ENCODE measurements around the gene HYAL3. TPM values are rescaled to one million over a fixed set of nuclear protein-coding genes. Genes with fewer than 3 reads are reported as not detected.

HYAL3 gene
- total RNA-seq, 4 donors from 2014 or later = 2.4 to 8.8 (median 4.0) TPM

DNA sequence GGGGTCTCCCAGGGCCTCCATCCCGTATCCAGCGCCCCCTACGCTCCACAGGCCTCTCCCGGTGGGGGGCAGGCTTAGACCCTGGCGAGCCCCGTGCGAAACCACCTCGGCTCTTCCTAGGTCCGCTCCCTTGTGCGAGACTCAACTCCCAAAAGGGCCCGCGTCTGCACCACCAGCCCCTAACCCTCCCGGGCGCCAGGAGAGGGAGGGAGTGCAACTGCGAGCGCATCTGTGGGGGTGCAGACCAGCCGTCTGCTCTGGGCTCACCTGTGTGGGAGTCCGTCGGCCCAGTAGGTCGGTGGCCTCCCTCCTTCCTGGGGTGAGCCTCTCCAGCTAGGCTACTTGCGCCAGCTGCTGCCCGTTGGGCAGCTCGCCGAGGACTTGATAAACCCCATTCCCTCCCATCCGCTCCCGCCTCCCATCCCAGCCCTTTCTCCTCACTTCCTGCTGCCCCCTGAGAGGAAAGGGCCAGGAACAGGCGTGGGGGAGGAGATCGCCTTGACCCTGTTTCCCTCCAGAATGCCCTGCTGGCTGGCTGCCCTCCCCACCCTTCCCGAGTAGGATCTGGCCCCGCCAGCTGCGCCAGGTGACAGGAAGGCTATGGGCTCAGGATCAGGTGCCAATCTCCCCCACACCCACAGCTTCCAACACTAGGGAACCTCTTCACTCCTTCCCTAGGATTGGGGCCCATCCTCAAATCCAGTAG, 23.3 kb upstream of the HYAL3 start, which contains the start of gene HYAL2:
TSS of gene HYAL2 (minus strand) at position 360 of the 706 bp plus-strand sequence. CDS start 2,256 bp downstream, outside the sequence.
- peak within 1 kb of the TSS; percentile 51 to 89 for H3K4me3 ChIP-seq
- peak; percentile 2 for ATAC-seq
- 44% methylated on average over 3 of the region's 31 CpGs; no CpG with 5 or more reads in 1 of the 2 donors for WGBS, 2 donors (ENCODE audit: low coverage in 1 of 2)
- H3K4me1 ChIP-seq = peaks cover 0 to 93% (median 46%) of the 10 kb centered on the region in 3 donors
- H3K27ac ChIP-seq = peak within 1 kb of the TSS; percentile 61 to 97 (median 95)
- TF ChIP-seq, protein P1, sequence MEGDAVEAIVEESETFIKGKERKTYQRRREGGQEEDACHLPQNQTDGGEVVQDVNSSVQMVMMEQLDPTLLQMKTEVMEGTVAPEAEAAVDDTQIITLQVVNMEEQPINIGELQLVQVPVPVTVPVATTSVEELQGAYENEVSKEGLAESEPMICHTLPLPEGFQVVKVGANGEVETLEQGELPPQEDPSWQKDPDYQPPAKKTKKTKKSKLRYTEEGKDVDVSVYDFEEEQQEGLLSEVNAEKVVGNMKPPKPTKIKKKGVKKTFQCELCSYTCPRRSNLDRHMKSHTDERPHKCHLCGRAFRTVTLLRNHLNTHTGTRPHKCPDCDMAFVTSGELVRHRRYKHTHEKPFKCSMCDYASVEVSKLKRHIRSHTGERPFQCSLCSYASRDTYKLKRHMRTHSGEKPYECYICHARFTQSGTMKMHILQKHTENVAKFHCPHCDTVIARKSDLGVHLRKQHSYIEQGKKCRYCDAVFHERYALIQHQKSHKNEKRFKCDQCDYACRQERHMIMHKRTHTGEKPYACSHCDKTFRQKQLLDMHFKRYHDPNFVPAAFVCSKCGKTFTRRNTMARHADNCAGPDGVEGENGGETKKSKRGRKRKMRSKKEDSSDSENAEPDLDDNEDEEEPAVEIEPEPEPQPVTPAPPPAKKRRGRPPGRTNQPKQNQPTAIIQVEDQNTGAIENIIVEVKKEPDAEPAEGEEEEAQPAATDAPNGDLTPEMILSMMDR (IDR thresholded peaks at IDR 0.05) = no peak
- peak; percentile 36 for TF ChIP-seq POLR2AphosphoS5 (IDR thresholded peaks at IDR 0.05)
- no peak for TF ChIP-seq EP300 (IDR thresholded peaks at IDR 0.05)
- peak in 1 of 2 donors; percentile 19 for TF ChIP-seq POLR2A (IDR thresholded peaks at IDR 0.05)
- H3K27me3 ChIP-seq = no peaks in the 10 kb centered on the region
- H3K9me3 ChIP-seq = no peaks in the 10 kb centered on the region
- H3K36me3 ChIP-seq = peaks cover 0 to 43% of the 10 kb centered on the region in 2 donors

DNA sequence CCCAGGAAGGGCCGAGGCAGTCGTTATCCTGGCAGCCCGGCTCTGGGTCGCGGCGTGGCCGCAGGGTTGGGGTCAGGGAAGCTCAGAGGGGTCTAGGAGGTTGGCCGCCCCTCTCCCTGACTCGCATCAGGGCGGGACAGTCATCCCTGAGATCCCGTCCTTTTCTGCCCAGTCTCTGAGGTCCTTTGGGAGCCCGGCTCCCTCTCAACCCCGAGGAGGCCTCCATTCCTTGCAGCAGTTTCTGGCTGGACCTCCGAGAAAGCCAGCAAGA, 22.8 kb upstream of the HYAL3 start:
- Histone ChIP-seq H3K27ac (peak overlapping the region; percentile 36 to 97 (median 95)), H3K4me3 (peak overlapping the region; percentile 51 to 89), H3K9me3 (no peaks in the 10 kb centered on the region), H3K27me3 (no peaks in the 10 kb centered on the region), H3K36me3 (peaks cover 0 to 48% of the 10 kb centered on the region in 2 donors), H3K4me1 (peaks cover 0 to 93% (median 46%) of the 10 kb centered on the region in 3 donors)
- no peak for ATAC-seq
- 10% methylated on average over 2 of the region's 14 CpGs; no CpG with 5 or more reads in 1 of the 2 donors for WGBS, 2 donors (ENCODE audit: low coverage in 1 of 2)
- TF ChIP-seq, protein P1 (IDR thresholded peaks at IDR 0.05) = no peak
- TF ChIP-seq POLR2A (IDR thresholded peaks at IDR 0.05) = peak in 1 of 2 donors; percentile 24

DNA sequence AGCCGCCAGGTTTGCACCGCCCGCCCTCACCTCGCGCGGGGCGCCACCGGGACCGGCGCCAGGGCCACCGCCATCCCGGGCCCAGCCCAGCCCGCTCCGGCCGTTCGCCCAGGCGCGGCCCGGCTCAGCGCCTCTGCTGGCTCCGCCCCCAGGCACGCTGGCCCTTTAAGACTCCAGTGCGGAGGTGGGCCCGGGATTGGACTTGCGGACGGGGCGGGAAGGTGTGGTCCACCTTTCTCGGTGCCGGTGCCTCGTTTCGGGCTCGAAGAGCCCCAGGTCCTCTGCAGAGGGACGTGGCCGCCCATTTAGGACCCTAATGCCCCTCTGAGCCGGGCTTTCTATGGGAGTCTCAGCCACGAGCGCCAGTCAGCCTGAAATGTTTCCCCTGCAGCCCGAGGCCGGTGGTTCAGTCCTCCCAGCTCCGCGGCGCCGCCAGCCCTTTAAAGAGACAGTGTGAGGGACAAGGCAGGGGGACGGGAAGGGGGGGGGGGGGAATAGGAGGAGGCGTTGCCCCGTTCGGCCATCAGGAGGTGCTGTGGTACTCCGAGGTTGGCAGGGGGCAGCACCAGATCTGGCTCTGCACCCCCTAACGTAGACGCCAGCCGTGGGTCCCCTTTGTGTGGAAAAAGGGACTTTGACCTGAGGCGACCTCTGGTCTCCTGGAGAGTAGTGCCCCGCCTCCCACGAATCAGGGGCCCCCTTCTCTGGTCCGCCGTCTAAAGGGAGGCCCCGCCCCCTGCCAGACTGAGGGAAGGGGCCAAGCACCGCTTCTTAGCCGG, 22.3 kb upstream of the HYAL3 start:
- Histone ChIP-seq H3K4me1 (peaks cover 0 to 93% (median 46%) of the 10 kb centered on the region in 3 donors), H3K4me3 (peak overlapping the region; percentile 51 to 89), H3K27ac (peak overlapping the region; percentile 61 to 97 (median 95)), H3K27me3 (no peaks in the 10 kb centered on the region), H3K9me3 (no peaks in the 10 kb centered on the region), H3K36me3 (peaks cover 0 to 49% of the 10 kb centered on the region in 2 donors)
- TF ChIP-seq POLR2A (IDR thresholded peaks at IDR 0.05) (peak in 1 of 2 donors; percentile 55), POLR2AphosphoS5 (IDR thresholded peaks at IDR 0.05) (no peak), EP300 (IDR thresholded peaks at IDR 0.05) (no peak)
- TF ChIP-seq, protein P1 (IDR thresholded peaks at IDR 0.05) = peak in 2 of 4 experiments; percentile 56 to 68
- peak; percentile 90 for ATAC-seq
- WGBS, 2 donors (ENCODE audit: low coverage in 1 of 2) = 0 to 20% methylated on average over 1 to 4 of the region's 59 CpGs

DNA sequence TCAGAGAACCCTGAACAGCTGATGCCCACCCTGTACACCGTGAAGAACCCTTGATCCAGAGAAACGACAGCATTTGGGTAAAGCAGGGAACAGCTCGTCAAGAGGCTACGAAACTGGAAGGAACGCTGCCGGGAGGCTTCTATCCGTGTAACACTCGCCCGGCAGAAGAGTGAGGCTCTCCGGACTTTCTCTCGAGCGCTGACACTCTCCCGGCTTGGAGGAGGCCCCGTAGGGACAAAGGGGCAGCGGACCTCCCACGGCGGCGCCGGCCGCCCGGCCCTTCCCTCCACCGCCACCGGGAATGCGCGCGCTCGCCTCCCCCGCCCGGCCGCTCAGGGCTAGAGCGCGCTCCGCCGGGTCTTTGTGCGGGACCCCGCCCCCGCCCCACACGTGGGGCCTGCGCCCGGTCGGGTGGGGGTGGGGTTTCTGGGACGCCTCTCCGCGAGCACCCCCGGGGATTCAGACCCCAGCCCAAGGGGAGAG, 21.7 kb upstream of the HYAL3 start:
- peaks cover 0 to 89% (median 46%) of the 10 kb centered on the region in 3 donors for H3K4me1 ChIP-seq
- no peaks in the 10 kb centered on the region for H3K27me3 ChIP-seq
- H3K9me3 ChIP-seq = no peaks in the 10 kb centered on the region
- peaks cover 0 to 49% of the 10 kb centered on the region in 2 donors for H3K36me3 ChIP-seq
- peak; percentile 39 for TF ChIP-seq POLR2AphosphoS5 (IDR thresholded peaks at IDR 0.05)
- no peak for TF ChIP-seq EP300 (IDR thresholded peaks at IDR 0.05)
- TF ChIP-seq, protein P1 (IDR thresholded peaks at IDR 0.05) = peak in 1 of 4 experiments; percentile 22
- peak in 1 of 2 donors; percentile 52 for TF ChIP-seq POLR2A (IDR thresholded peaks at IDR 0.05)
- ATAC-seq = peak; percentile 73
- H3K4me3 ChIP-seq = peak overlapping the region; percentile 51 to 89
- WGBS, 2 donors (ENCODE audit: low coverage in 1 of 2) = 0% methylated on average over 2 of the region's 45 CpGs; no CpG with 5 or more reads in 1 of the 2 donors
- H3K27ac ChIP-seq = peak overlapping the region; percentile 61 to 97 (median 95)

Measured in gastroesophageal sphincter (tissue), 4 donors.